BJ (cell line): ENCODE data around the gene GTF3C1. TPM values are rescaled to one million over a fixed set of nuclear protein-coding genes. Genes with fewer than 3 reads are reported as not detected.

Experiments used
- CTCF ChIA-PET: fragments of 350-600 bp; formaldehyde crosslinking; extraction: SDS; loops from one replicate; lab custom pipeline; 2021; ENCODE audit warnings: antibody characterized with exemption, inconsistent platforms; lab: Yijun Ruan, JAX
- POLR2A ChIA-PET: fragments of 300-600 bp; sonication (Branson Sonifier 250); formaldehyde crosslinking; extraction: SDS; loops from one replicate; lab custom pipeline; 2021; ENCODE audit warnings: antibody characterized with exemption; lab: Charles Lee
- DNase-seq: peaks from one replicate; pipeline ENCODE4 v3.0.0-alpha.2; 2011; ENCODE audit warnings: low read depth
- H3K27me3 ChIP-seq: 2 replicates; pipeline ENCODE4 v1.6.0; 2011; ENCODE audit warnings: low read length; ENCODE audit not compliant: control insufficient read depth, insufficient read depth
- H3K36me3 ChIP-seq: 2 replicates; pipeline ENCODE4 v1.5.1; 2011; ENCODE audit warnings: low read length; ENCODE audit not compliant: control insufficient read depth, insufficient read depth
- H3K4me3 ChIP-seq: 2 replicates; pipeline ENCODE4 v1.5.1; 2011; ENCODE audit warnings: low read depth, mild to moderate bottlenecking, control low read depth, low read length
- polyA plus RNA-seq: library from polyadenylated mRNA; depleted of rRNA; stranded (reverse); fragments of >200 nt; gene quantifications from 2 replicates; pipeline ENCODE4 v1.2.3, GENCODE V29; 2011
- TF ChIP-seq, protein P1 (sequence below): IDR thresholded peaks from 2 replicates; pipeline ENCODE4 v1.5.1; 2011; ENCODE audit warnings: low read depth, mild to moderate bottlenecking, control low read depth, inconsistent platforms, low read length, moderate library complexity; ENCODE audit not compliant: insufficient read depth

The GTF3C1 gene
- polyA plus RNA-seq, 1 experiment = 35.8 TPM

DNA sequence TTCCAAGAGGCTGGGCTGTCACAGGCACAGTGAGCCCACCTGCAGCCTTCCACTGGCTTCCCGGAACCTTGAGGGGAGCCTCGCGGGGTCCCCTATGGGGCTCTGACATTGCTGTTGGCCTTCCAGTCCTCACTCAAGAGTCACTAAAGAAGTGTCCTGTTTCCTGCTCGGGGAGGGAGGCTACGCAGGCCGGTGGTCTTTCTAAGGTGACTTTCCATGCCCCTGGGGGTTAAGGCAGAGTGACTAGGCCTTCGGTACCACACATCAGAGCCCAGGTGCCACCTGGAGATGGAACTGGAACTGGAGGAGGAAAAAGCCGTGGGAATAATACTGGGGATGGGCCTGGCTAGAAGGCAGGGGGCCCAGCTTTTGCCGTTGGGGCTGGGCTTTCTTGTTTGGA, 75.7 kb downstream of the GTF3C1 start:
- CTCF ChIA-PET = interaction anchor here (0.5 kb wide), 1 partner anchor 14 kb away, joined by 3 read pairs; no protein-coding TSS in a partner anchor

DNA sequence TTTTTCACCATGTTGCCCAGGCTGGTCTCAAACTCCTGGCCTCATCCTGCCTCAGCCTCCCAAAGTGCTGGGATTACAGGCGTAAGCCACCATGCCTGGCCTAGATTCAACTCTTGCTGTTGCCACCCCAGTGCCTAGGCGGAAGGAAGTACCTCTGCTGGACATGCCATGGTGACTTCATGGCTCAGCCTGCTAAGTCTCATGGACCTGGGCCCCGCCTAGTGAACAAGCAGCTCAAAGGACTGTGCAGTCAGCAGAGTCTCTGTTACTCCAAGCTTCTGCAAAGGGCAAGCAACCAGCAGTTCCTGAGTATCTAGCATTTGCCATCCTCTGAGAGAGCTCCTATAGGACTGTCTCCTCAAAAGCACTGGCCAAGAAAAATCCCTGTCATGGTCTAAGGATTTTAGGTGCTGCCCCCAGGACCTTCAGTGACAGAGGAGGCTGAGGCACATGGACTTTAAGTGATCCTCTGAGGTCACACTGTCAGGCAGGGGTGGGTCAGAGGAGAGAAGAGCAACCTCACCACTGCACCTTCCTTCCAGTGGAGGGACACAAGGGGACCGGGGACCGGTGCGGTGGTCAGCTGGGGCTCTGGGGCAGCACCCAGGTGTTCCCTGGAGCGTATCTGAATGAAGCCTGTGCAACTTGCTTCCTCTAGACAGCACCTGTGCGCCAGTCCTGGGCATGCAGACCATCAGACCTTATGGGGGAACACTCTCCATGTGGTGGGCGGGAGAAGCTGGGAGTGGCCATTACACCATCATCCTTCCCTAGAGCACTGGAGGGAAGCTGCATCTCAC, 76.4 kb downstream of the GTF3C1 start:
- ChIA-PET POLR2A (no interaction called here), CTCF (no interaction called here)
- DNase-seq = no peak
- Histone ChIP-seq H3K27me3 (no peaks in the 10 kb centered on the region), H3K36me3 (peaks cover 36% of the 10 kb centered on the region), H3K4me3 (no peak overlapping the region)
- TF ChIP-seq, protein P1, sequence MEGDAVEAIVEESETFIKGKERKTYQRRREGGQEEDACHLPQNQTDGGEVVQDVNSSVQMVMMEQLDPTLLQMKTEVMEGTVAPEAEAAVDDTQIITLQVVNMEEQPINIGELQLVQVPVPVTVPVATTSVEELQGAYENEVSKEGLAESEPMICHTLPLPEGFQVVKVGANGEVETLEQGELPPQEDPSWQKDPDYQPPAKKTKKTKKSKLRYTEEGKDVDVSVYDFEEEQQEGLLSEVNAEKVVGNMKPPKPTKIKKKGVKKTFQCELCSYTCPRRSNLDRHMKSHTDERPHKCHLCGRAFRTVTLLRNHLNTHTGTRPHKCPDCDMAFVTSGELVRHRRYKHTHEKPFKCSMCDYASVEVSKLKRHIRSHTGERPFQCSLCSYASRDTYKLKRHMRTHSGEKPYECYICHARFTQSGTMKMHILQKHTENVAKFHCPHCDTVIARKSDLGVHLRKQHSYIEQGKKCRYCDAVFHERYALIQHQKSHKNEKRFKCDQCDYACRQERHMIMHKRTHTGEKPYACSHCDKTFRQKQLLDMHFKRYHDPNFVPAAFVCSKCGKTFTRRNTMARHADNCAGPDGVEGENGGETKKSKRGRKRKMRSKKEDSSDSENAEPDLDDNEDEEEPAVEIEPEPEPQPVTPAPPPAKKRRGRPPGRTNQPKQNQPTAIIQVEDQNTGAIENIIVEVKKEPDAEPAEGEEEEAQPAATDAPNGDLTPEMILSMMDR = no peak

More for the DNA sequence above, 75.7 kb downstream of the GTF3C1 start:
- DNase-seq = no peak
- TF ChIP-seq, protein P1 = no peak
- POLR2A ChIA-PET = no interaction called here
- Histone ChIP-seq H3K36me3 (peaks cover 37% of the 10 kb centered on the region), H3K27me3 (no peaks in the 10 kb centered on the region), H3K4me3 (no peak overlapping the region)

DNA sequence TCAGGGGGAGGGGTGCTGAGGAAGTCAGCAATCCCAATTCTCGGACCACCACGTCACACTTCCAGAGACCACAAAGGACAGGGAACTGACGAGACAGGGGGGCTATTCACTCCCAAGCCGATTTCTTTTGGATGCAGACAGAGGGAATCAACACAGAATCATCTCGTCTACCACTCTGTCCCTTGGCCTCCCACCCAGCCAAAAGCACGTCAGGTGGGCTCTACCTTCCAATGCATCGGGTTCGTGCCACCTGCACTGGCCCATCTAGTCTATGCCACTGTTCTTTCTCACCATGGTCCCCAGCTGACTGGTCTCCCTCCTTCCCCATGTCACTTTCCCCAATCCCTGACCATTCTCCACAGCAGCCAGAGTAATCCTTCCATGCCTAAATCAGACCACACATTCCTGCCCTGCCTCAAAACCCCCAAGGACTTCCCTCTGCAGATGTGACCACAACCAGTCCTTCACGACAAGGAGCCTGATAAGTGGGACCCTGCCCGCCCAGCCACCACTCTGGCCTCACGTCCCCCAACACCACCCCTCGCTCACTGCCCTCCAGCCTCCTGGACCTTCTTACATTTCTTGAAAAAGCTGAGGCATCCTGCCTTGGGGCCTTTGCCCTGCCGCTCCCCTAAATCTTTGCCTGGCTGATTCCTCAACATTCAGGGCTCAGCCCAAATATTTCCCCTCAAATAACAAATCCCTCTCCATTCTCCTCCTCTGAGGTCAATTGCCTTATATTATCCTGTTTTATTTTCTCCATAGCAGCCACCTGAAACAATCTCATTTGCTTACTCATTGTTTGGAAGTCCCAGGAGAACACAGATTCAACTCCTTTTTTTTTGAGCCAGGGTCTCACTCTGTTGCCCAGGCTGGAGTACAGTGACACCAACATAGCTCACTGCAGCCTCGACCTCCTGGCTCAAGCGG, 77.4 kb downstream of the GTF3C1 start:
- Histone ChIP-seq H3K36me3 (peaks cover 34% of the 10 kb centered on the region), H3K4me3 (no peak overlapping the region), H3K27me3 (no peaks in the 10 kb centered on the region)
- CTCF ChIA-PET = no interaction called here
- POLR2A ChIA-PET = no interaction called here
- TF ChIP-seq, protein P1 = no peak
- DNase-seq = no peak

DNA sequence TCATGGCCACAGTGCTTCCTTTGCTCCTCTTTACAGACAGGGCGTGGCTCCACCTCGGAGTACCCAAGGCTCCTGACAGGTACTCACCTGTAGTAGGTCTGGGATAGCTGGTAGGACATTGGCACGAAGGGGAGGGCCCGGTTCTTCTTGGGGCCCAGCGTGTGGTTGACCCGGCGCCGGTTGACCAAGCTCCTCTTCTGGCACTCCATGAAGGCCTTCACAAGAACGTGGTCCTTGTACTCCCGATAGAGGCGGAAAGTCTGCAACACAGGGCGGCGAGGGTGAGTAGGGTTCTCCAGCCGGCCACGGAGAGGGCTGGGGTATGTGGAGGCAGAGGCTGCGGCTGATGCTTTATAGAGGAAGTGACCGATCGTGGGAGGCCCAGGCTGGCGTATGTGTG, 78.1 kb downstream of the GTF3C1 start:
- H3K4me3 ChIP-seq = no peak overlapping the region
- TF ChIP-seq, protein P1 = no peak
- peaks cover 37% of the 10 kb centered on the region for H3K36me3 ChIP-seq
- no peak for DNase-seq
- H3K27me3 ChIP-seq = no peaks in the 10 kb centered on the region
- ChIA-PET CTCF (no interaction called here), POLR2A (interaction anchor here (0.6 kb wide), 1 partner anchor 231 kb away, joined by 9 read pairs; no protein-coding TSS in a partner anchor)
